ENCODE measurements around the gene CFTR. TPM values are rescaled to one million over a fixed set of nuclear protein-coding genes. Genes with fewer than 3 reads are reported as not detected.

Gene CFTR
- total RNA-seq (2021): 0.72 to 1.4 TPM (median 0.89 TPM) in 3 replicates
- percentile 19 among the genes with signal in this experiment for Bru-seq, nascent RNA
- long read RNA-seq, experiment 1, full-length matches to known transcripts: 1 of 2 reads
- long read RNA-seq, experiment 1, partial matches to known transcripts: 0 of 2 reads
- long read RNA-seq, experiment 1, other reads (novel, unspliced or antisense): 1 of 2 reads
- long read RNA-seq, experiment 2: 0 reads
- long read RNA-seq, experiment 3: 0 reads

GRCh38 chr7:117479225-117480054 is at the start of gene CFTR:
Gene CFTR (plus strand): TSS chr7:117480025. CDS start chr7:117480095, 70 bp downstream.
- POLR2A ChIA-PET: no interaction called here
- ATAC-seq (peak; percentile 82), DNase-seq (ENCODE audit: low spot score) (peak; percentile 70)
- Mint-ChIP-seq H3K27ac (no peak within 1 kb of the TSS), H3K36me3 (no peaks in the 10 kb centered on the region), H3K9me3 (no peaks in the 10 kb centered on the region), H3K4me1 (peaks cover 13% of the 10 kb centered on the region), H3K27me3 (ENCODE audit: low read depth) (peaks cover 42% of the 10 kb centered on the region), H3K4me3 (peak within 1 kb of the TSS; percentile 81)
- CTCF ChIA-PET: interaction anchor here (1.1 to 1.2 kb wide), 2 partner anchors 21 to 78 kb away, joined by 3 read pairs; no protein-coding TSS in a partner anchor
- no peak for TF ChIP-seq E2F5 (CRISPR knock-in tag; IDR thresholded peaks at IDR 0.05)
- TF ChIP-seq CREB1 (CRISPR knock-in tag; IDR thresholded peaks at IDR 0.05): 0 out of 2 replicates have a peak, but pooled peaks have one; percentile 10

GRCh38 chr7:117435475-117436043 is 44.3 kb upstream of the CFTR start:
- H3K27ac Mint-ChIP-seq: no peak overlapping the region

GRCh38 chr7:117444646-117445045 is 35.2 kb upstream of the CFTR start:
- Mint-ChIP-seq H3K36me3 (peaks cover 4% of the 10 kb centered on the region), H3K4me1 (no peaks in the 10 kb centered on the region), H3K27me3 (ENCODE audit: low read depth) (no peaks in the 10 kb centered on the region), H3K4me3 (no peak overlapping the region), H3K27ac (no peak overlapping the region), H3K9me3 (peaks cover 10% of the 10 kb centered on the region)
- ChIA-PET CTCF (no interaction called here), POLR2A (no interaction called here)
- ATAC-seq (no peak), DNase-seq (ENCODE audit: low spot score) (no peak)
- TF ChIP-seq FOXK1 (CRISPR knock-in tag; IDR thresholded peaks at IDR 0.05) (no peak), FOXP1 (CRISPR knock-in tag; IDR thresholded peaks at IDR 0.05; ENCODE audit: borderline replicate concordance) (no peak), SOX15 (CRISPR knock-in tag; IDR thresholded peaks at IDR 0.05) (no peak), FOXP4 (CRISPR knock-in tag; IDR thresholded peaks at IDR 0.05) (no peak), IRF2 (CRISPR knock-in tag; IDR thresholded peaks at IDR 0.05; ENCODE audit: borderline replicate concordance, low read depth) (no peak), NR3C1 (CRISPR knock-in tag; conservative IDR thresholded peaks at IDR 0.05; ENCODE audit: low read depth) (no peak), ZNF138 (CRISPR knock-in tag; conservative IDR thresholded peaks at IDR 0.05) (no peak), AR (CRISPR knock-in tag; IDR thresholded peaks at IDR 0.05) (no peak), RORB (CRISPR knock-in tag; IDR thresholded peaks at IDR 0.05) (no peak)

More at GRCh38 chr7:117435475-117436043, 44.3 kb upstream of the CFTR start:
- H3K4me1 Mint-ChIP-seq: no peaks in the 10 kb centered on the region
- DNase-seq (ENCODE audit: low spot score) (no peak), ATAC-seq (no peak)
- TF ChIP-seq JUN (CRISPR knock-in tag; IDR thresholded peaks at IDR 0.05): no peak
- TF ChIP-seq GTF2I (CRISPR knock-in tag; conservative IDR thresholded peaks at IDR 0.05): no peak
- no peak for TF ChIP-seq TEAD4 (CRISPR knock-in tag; IDR thresholded peaks at IDR 0.05)
- TF ChIP-seq SP1 (CRISPR knock-in tag; conservative IDR thresholded peaks at IDR 0.05): no peak
- TF ChIP-seq MLX (CRISPR knock-in tag; IDR thresholded peaks at IDR 0.05): no peak
- no peak for TF ChIP-seq ESRRA (CRISPR knock-in tag; IDR thresholded peaks at IDR 0.05; ENCODE audit: borderline replicate concordance)
- no peak for TF ChIP-seq ELF4 (CRISPR knock-in tag; IDR thresholded peaks at IDR 0.05; ENCODE audit: low read depth)
- TF ChIP-seq NR2C2 (CRISPR knock-in tag; IDR thresholded peaks at IDR 0.05): no peak
- TF ChIP-seq ZMAT4 (CRISPR knock-in tag; IDR thresholded peaks at IDR 0.05): no peak
- TF ChIP-seq HMGXB4 (CRISPR knock-in tag; IDR thresholded peaks at IDR 0.05): no peak
- TF ChIP-seq FOXP1 (CRISPR knock-in tag; IDR thresholded peaks at IDR 0.05; ENCODE audit: borderline replicate concordance): no peak
- no peak for TF ChIP-seq NR3C1 (CRISPR knock-in tag; conservative IDR thresholded peaks at IDR 0.05; ENCODE audit: low read depth)
- TF ChIP-seq ZNF263 (CRISPR knock-in tag; IDR thresholded peaks at IDR 0.05; ENCODE audit: low read depth): no peak
- TF ChIP-seq CREB1 (CRISPR knock-in tag; IDR thresholded peaks at IDR 0.05): no peak
- TF ChIP-seq RELA (CRISPR knock-in tag; IDR thresholded peaks at IDR 0.05; ENCODE audit: borderline replicate concordance): no peak
- H3K9me3 Mint-ChIP-seq: peaks cover 4% of the 10 kb centered on the region
- ChIA-PET CTCF (no interaction called here), POLR2A (no interaction called here)
- H3K36me3 Mint-ChIP-seq: no peaks in the 10 kb centered on the region
- no peaks in the 10 kb centered on the region for H3K27me3 Mint-ChIP-seq (ENCODE audit: low read depth)
- no peak overlapping the region for H3K4me3 Mint-ChIP-seq
